Karpas-422 (cell line): ENCODE measurements around the gene PCBD2. TPM values are rescaled to one million over a fixed set of nuclear protein-coding genes. Genes with fewer than 3 reads are reported as not detected.
"Not testable (repeated sequence)": the region's sequence is repeated elsewhere in the genome, so short reads cannot be mapped to it uniquely, and the experiment has no call there.

Experiments
- DNase-seq: peaks from one replicate; pipeline ENCODE4 v3.0.0-alpha.2; 2015
- H2AFZ ChIP-seq: fragments of 200-600 bp; sonication (generic); 2 replicates; pipeline ENCODE4 v1.6.1; 2014; ENCODE audit warnings: antibody characterized with exemption, low read length, mixed read lengths
- H3K27ac ChIP-seq: fragments of 200-600 bp; sonication (generic); 2 replicates; pipeline ENCODE4 v1.5.1; 2014; ENCODE audit warnings: mild to moderate bottlenecking, low read length, moderate library complexity
- H3K27me3 ChIP-seq: fragments of 200-600 bp; sonication (generic); 2 replicates; pipeline ENCODE4 v1.6.1; 2014; ENCODE audit warnings: low read length, mixed read lengths
- H3K36me3 ChIP-seq: fragments of 200-600 bp; sonication (generic); 2 replicates; pipeline ENCODE4 v1.6.1; 2014; ENCODE audit warnings: low read length, mixed read lengths; ENCODE audit not compliant: insufficient read depth
- H3K4me1 ChIP-seq: fragments of 200-600 bp; sonication (generic); 2 replicates; pipeline ENCODE4 v1.6.1; 2014; ENCODE audit warnings: mild to moderate bottlenecking, low read length, mixed read lengths
- H3K4me2 ChIP-seq: fragments of 200-600 bp; sonication (generic); 2 replicates; pipeline ENCODE4 v1.6.1; 2014; ENCODE audit warnings: low read length, low read depth, mild to moderate bottlenecking; ENCODE audit not compliant: poor library complexity, severe bottlenecking
- H3K4me3 ChIP-seq: fragments of 200-600 bp; sonication (generic); 2 replicates; pipeline ENCODE4 v1.5.1; 2014; ENCODE audit warnings: mild to moderate bottlenecking, antibody characterized with exemption, low read length, mixed read lengths
- H3K79me2 ChIP-seq: fragments of 200-600 bp; sonication (generic); 2 replicates; pipeline ENCODE4 v1.6.1; 2014; ENCODE audit warnings: mild to moderate bottlenecking, low read length, mixed read lengths
- H3K9ac ChIP-seq: fragments of 200-600 bp; sonication (generic); 2 replicates; pipeline ENCODE4 v1.6.0; 2014; ENCODE audit warnings: low read length
- H3K9me2 ChIP-seq: fragments of 200-600 bp; sonication (generic), shearing (Covaris generic); replicated peaks from 2 replicates; pipeline ENCODE4 v1.6.0; 2014; ENCODE audit warnings: mild to moderate bottlenecking, low read length, moderate library complexity; ENCODE audit not compliant: insufficient read depth
- H3K9me3 ChIP-seq: fragments of 300-700, 200-600 bp; sonication (generic); 2 replicates; pipeline ENCODE4 v1.6.1; 2014; ENCODE audit warnings: low read length, mixed read lengths
- H4K20me1 ChIP-seq: fragments of 200-600 bp; sonication (generic); 2 replicates; pipeline ENCODE4 v1.6.1; 2014; ENCODE audit warnings: mild to moderate bottlenecking, antibody characterized with exemption, low read length, low read depth; ENCODE audit not compliant: insufficient read depth
- total RNA-seq: library from RNA; depleted of rRNA; stranded (reverse); fragments of >200 nt; shearing (Covaris generic); gene quantifications from 2 replicates; pipeline ENCODE4 v1.2.3, GENCODE V29; 2014; ENCODE audit warnings: low replicate concordance

The PCBD2 gene
- total RNA-seq, 1 experiment from 2014 or later: 10.4 TPM

DNA sequence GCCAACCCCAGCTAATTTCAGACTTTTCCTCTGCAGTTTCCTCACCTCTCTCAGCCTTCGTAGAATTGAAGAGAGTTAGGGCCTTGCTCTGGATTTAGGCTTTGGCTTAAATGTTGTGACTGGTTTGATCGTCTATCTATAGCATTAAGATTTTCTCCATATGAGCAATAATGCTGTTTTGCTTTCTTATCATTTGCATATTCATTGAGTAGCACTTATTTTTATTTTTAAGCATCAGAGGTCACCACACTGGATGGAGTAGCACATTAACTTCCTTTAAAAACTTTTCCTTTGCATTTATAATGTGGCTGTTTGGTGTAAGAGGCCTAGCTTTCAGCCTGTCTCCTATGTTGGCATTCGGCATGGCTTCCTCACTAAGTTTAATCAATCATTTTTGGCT is 12.6 kb upstream of the PCBD2 start:
- H2AFZ ChIP-seq: no peak overlapping the region
- no peaks in the 10 kb centered on the region for H3K9me2 ChIP-seq
- peaks cover 41% of the 10 kb centered on the region; the same call in 1 of the 2 replicates for H3K36me3 ChIP-seq
- no peak overlapping the region for H3K4me2 ChIP-seq
- H3K4me1 ChIP-seq: peaks cover 21% of the 10 kb centered on the region
- H3K9ac ChIP-seq: no peak overlapping the region
- DNase-seq: no peak
- H3K4me3 ChIP-seq: no peak overlapping the region
- H4K20me1 ChIP-seq: no peaks in the 10 kb centered on the region
- no peaks in the 10 kb centered on the region for H3K9me3 ChIP-seq
- no peak overlapping the region; the same call in 1 of the 2 replicates for H3K27ac ChIP-seq
- H3K79me2 ChIP-seq: peaks cover 70% of the 10 kb centered on the region
- H3K27me3 ChIP-seq: no peaks in the 10 kb centered on the region

DNA sequence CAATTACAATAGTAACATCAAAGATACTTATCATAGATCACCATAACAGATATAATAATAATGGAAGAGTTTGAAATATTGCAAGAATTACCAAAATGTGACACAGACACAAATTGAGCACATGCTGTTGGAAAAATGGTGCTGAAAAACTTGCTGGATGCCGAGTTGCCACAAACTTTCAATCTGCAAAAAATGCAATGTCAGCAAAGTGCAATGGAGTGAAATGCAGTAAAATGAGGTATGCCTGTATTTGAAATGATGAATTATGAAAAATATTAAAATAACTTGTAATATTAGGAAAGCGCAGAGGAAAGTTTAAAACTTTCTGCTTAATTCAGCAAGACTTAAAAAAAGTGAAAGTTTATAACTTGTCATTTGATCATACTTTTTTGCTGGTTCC is 12.0 kb upstream of the PCBD2 start:
- Histone ChIP-seq H3K9me2 (no peaks in the 10 kb centered on the region), H2AFZ (no peak overlapping the region), H3K4me1 (peaks cover 21% of the 10 kb centered on the region), H3K4me2 (no peak overlapping the region), H3K9ac (no peak overlapping the region), H3K27ac (no peak overlapping the region), H3K4me3 (no peak overlapping the region), H3K36me3 (peaks cover 38% of the 10 kb centered on the region; the same call in 1 of the 2 replicates), H3K9me3 (no peaks in the 10 kb centered on the region), H3K79me2 (peaks cover 63% of the 10 kb centered on the region), H4K20me1 (no peaks in the 10 kb centered on the region), H3K27me3 (no peaks in the 10 kb centered on the region)
- no peak for DNase-seq

DNA sequence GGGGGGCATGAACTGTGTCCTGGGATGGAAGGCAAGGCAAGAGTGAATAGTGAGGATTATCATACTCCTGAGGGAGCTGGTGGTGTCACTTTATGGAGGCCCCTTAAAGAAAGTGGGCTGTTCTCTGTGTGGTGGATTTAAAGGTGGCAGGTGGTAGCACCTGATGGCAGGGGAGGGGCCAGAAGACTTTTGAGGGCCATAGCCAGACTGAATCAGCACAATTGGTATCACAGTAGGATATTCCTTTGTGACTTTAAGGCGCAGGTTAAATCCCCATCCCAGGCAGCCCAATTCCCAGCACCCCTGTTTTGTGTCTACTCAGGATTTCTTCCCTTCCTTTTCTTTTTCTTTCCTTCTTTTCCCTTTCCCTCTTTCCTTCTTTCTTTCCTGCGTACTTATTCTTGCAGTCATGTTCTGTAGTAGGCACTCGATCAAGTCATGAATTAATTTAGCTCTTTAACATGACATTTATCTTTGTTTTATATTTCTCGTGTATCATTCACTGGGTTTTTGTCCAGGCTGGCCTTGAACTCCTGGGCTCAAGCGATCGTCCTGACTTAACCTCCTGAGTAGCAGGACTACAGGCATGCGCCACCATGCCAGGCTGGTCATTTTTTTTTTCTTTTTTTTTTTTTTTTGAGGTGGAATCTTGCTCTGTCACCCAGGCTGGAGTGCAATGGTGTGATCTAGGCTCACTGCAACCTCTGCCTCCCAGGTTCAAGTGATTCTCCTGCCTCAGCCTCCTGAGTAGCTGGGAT is 11.0 kb upstream of the PCBD2 start:
- Histone ChIP-seq H3K79me2 (peaks cover 56% of the 10 kb centered on the region), H4K20me1 (no peaks in the 10 kb centered on the region), H3K36me3 (peaks cover 39% of the 10 kb centered on the region; the same call in 1 of the 2 replicates), H3K9me3 (no peaks in the 10 kb centered on the region), H3K9ac (no peak overlapping the region), H3K27ac (no peak overlapping the region), H3K4me3 (no peak overlapping the region), H3K27me3 (no peaks in the 10 kb centered on the region), H3K9me2 (no peaks in the 10 kb centered on the region), H2AFZ (no peak overlapping the region), H3K4me2 (no peak overlapping the region), H3K4me1 (peaks cover 21% of the 10 kb centered on the region)
- no peak for DNase-seq

DNA sequence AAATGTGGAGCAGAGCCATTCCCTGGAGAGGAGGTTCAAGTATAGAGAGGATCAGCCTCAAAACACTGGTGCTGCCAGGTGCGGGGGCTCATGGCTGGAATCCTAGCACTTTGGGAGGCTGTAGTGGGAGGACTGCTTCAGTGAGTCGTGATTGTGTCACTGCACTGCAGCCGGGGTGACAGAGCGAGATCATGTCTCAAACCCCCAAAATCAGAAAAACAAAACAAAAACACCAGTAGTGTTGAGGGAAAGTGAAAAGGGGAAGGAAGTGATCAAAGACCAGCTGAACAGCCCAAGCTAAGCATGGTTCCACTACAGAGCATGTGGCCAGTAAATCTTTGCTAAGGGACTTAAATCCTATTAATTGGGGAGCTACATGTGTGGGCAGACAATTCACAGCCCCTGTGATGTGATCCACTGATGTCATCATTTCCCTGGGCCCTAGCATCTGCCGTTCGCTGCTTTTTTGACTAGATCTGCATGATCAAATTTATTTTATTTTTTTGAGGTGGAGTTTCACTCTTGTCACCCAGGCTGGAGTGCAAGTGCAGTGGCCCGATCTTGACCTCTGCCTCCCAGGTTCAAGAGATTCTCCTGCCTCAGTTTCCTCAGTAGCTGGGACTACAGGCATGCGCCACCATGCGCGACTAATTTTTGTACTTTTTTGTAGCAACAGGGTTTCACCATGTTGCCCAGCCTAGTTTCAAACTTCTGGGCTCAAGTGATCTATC is 2.7 kb upstream of the PCBD2 start:
- no peaks in the 10 kb centered on the region for H3K27me3 ChIP-seq
- H4K20me1 ChIP-seq: no peaks in the 10 kb centered on the region
- H3K79me2 ChIP-seq: peaks cover 11% of the 10 kb centered on the region
- no peaks in the 10 kb centered on the region for H3K9me2 ChIP-seq
- H2AFZ ChIP-seq: no peak overlapping the region; the same call in 1 of the 2 replicates
- H3K9me3 ChIP-seq: no peaks in the 10 kb centered on the region
- peak overlapping the region; percentile 25 for H3K4me2 ChIP-seq
- peaks cover 14% of the 10 kb centered on the region; the same call in 1 of the 2 replicates for H3K36me3 ChIP-seq
- no peak overlapping the region for H3K4me3 ChIP-seq
- H3K9ac ChIP-seq: peak overlapping the region; percentile 44
- peaks cover 44% of the 10 kb centered on the region for H3K4me1 ChIP-seq
- peak overlapping the region; percentile 89 for H3K27ac ChIP-seq
- DNase-seq: peak; percentile 76

DNA sequence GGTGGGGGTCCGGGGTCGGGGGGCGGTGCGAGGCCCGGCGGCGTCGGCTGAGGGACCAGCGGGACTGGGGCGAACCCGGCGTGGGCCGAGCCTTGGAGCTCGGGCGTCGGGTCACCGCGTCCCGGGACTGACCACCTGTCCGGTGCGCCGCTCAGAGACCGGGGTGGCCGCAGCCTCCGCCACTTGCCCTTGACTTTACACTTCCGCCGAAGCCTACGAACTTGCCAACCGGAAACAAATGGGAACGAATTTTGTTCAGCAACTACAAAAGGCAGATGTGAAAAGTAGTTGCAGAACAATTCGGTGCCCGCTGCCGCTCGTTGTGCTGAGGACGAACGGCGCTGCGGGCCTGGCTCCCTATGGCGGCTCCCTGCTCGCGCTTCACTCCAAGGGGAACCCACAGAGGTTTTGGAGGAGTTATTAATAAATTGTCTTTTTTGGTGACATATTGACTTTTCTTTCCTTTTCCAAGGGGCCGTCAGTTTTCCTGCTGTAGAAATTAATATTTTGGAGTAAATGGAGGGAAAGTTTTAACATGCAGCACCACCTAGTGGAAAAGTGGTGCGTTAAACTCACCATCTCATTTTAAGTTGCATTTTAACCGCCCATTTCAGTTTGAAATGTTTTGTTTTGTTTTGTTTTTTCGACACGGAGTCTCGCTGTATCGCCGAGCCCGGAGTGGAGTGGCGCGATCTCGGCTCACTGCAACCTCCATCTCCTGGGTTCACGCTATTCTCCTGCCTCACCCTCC is 490 bp downstream of the PCBD2 start:
- Histone ChIP-seq H3K4me3 (peak overlapping the region; percentile 82), H2AFZ (peak overlapping the region; percentile 51; the same call in 1 of the 2 replicates), H3K27me3 (no peaks in the 10 kb centered on the region), H3K9me2 (no peaks in the 10 kb centered on the region), H3K79me2 (peaks cover 29% of the 10 kb centered on the region), H3K36me3 (peaks cover 18% of the 10 kb centered on the region; the same call in 1 of the 2 replicates), H3K4me2 (peak overlapping the region; percentile 84), H3K9me3 (no peaks in the 10 kb centered on the region), H3K27ac (peak overlapping the region; percentile 89), H3K9ac (peak overlapping the region; percentile 88), H4K20me1 (no peaks in the 10 kb centered on the region), H3K4me1 (peaks cover 44% of the 10 kb centered on the region)
- peak; percentile 87 for DNase-seq

DNA sequence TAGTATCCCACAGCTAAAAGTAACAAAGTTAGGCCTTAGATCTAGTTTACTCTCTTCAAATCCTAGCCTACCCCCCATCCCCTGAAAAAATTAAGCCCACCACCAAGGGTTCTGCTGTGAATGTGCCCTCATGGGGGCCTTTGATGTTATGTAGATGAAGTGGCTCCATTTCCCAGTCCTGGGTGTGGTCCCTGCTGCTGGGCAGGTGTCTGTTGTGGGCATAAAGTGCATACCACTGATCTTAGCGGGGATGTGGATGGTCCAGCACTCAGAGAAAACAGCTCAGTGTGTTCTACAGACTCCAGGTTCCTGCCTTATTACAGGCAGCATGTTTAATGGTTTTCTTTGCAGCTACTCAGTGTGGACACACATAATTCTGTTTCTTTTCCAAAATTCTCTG is 1.9 kb downstream of the PCBD2 start:
- no peak overlapping the region for H3K4me3 ChIP-seq
- 0 out of 2 replicates have a peak overlapping the region, but pooled peaks have one; percentile 88 for H3K9ac ChIP-seq
- no peaks in the 10 kb centered on the region for H3K9me3 ChIP-seq
- H2AFZ ChIP-seq: no peak overlapping the region
- H3K9me2 ChIP-seq: no peaks in the 10 kb centered on the region
- DNase-seq: no peak
- peaks cover 38% of the 10 kb centered on the region for H3K79me2 ChIP-seq
- no peaks in the 10 kb centered on the region for H4K20me1 ChIP-seq
- no peaks in the 10 kb centered on the region for H3K27me3 ChIP-seq
- H3K36me3 ChIP-seq: peaks cover 28% of the 10 kb centered on the region; the same call in 1 of the 2 replicates
- peak overlapping the region; percentile 89 for H3K27ac ChIP-seq
- H3K4me1 ChIP-seq: peaks cover 35% of the 10 kb centered on the region
- H3K4me2 ChIP-seq: peak overlapping the region; percentile 84

DNA sequence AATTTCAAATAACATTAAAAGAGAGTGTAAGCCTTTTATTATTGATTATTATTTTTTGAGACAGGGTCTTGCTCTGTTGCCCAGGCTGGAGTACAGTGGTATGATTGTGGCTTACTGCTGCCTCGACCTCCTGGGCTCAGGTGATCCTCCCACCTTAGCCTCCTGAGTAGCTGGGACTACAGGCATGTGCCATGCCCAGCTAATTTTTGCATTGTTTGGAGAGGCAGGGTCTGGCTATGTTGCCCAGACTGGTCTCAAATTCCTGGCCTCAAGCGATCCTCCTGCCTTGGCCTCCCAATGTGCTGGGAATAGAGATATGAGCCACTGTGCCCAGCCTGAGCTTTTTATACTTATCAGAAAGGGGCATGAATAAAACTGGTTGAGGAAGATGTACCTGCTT is 5.8 kb downstream of the PCBD2 start:
- DNase-seq, H3K9me2 ChIP-seq, H4K20me1 ChIP-seq, H3K27me3 ChIP-seq, H3K27ac ChIP-seq, H3K4me2 ChIP-seq, H3K9ac ChIP-seq, H3K9me3 ChIP-seq, H2AFZ ChIP-seq, H3K4me3 ChIP-seq: not testable (repeated sequence)
- peaks cover 46% of the 10 kb centered on the region; the same call in 1 of the 2 replicates for H3K36me3 ChIP-seq
- peaks cover 10% of the 10 kb centered on the region for H3K4me1 ChIP-seq
- H3K79me2 ChIP-seq: peaks cover 58% of the 10 kb centered on the region
